Testis (tissue), 3 donors: ENCODE data around the gene LDLRAD4. TPM values are rescaled to one million over a fixed set of nuclear protein-coding genes. Genes with fewer than 3 reads are reported as not detected.

ENCODE experiments used
- DNase-seq: peaks from one replicate; pipeline ENCODE4 v3.0.0-alpha.2; 2019
- H3K27ac ChIP-seq, 2 donors: fragments of 200-600 bp; sonication (generic); one replicate each; pipeline ENCODE4 v1.5.1; 2019
- H3K27me3 ChIP-seq: fragments of 200-600 bp; sonication (generic); one replicate; pipeline ENCODE4 v1.5.1; 2019
- H3K36me3 ChIP-seq: fragments of 200-600 bp; sonication (generic); one replicate; pipeline ENCODE4 v1.5.1; 2017; ENCODE audit warnings: low read depth; ENCODE audit errors: missing control alignments
- H3K4me1 ChIP-seq: fragments of 200-600 bp; sonication (generic); one replicate; pipeline ENCODE4 v1.5.1; 2019
- H3K4me3 ChIP-seq, 2 donors: fragments of 200-600 bp; sonication (generic); one replicate each; pipeline ENCODE4 v1.5.1; 2017 to 2019
- H3K9me3 ChIP-seq: fragments of 200-600 bp; sonication (generic); one replicate; pipeline ENCODE4 v1.5.1; 2017
- CTCF ChIP-seq, 3 experiments: fragments of 450-650 bp in 2 of 3; fragments of 200-600 bp in 1 of 3; sonication (generic) in 1 of 3; IDR thresholded peaks; one replicate each; pipeline ENCODE4 v1.5.1; 2016 to 2019; ENCODE audit warnings: antibody characterized with exemption in 3 of 3, mild to moderate bottlenecking in 2 of 3, moderate library complexity in 1 of 3
- POLR2A ChIP-seq: fragments of 450-650 bp; IDR thresholded peaks from one replicate; pipeline ENCODE4 v1.6.1; 2017; ENCODE audit warnings: antibody characterized with exemption, mild to moderate bottlenecking, moderate library complexity
- WGBS, 2 donors: methylation state at CpG; one replicate each; pipeline ENCODE4 v1.1.5; 2018; 5-methylcytosine and 5-hydroxymethylcytosine counted together
- intact Hi-C: fragments of 100-400 bp; cut with DNase I; formaldehyde crosslinking; loops from one replicate; pipeline ENCODE4 v1.15.1; 2023; ENCODE audit warnings: low total_unique reads
- polyA plus RNA-seq: library from polyadenylated mRNA; stranded (reverse); fragments of 350-450 nt; fragmentation: Illumina TruSeq; extraction: RNeasy Lipid Tissue Mini Kit (QIAGEN cat#74804); gene quantifications from one replicate; pipeline ENCODE4 v1.2.3, GENCODE V29; 2014; ENCODE audit warnings: low read depth, low replicate concordance; ENCODE audit not compliant: insufficient read depth
- total RNA-seq, 2 donors: library from RNA; depleted of rRNA; stranded (reverse); fragments of >200 nt; gene quantifications; one replicate each; pipeline ENCODE4 v1.2.3, GENCODE V29; 2016

Gene LDLRAD4
- total and polyA plus RNA-seq, 3 donors from 2014 or later, result 22.0 to 42.2 (median 25.9) TPM

GRCh38 chr18:13580991-13581390 is 362.4 kb downstream of the LDLRAD4 start:
- 95 to 99% methylated on average over 4 of the region's 4 CpGs for whole genome bisulfite sequencing, 2 donors
- intact Hi-C loops, result no loop called here

GRCh38 chr18:13581496-13582177 is 363.1 kb downstream of the LDLRAD4 start:
- TF ChIP-seq CTCF (IDR thresholded peaks at IDR 0.05), result no peak
- TF ChIP-seq POLR2A, result no peak
- Histone ChIP-seq H3K9me3 (no peaks in the 10 kb centered on the region), H3K27ac (no peak overlapping the region), H3K4me3 (no peak overlapping the region), H3K36me3 (no peaks in the 10 kb centered on the region), H3K4me1 (no peaks in the 10 kb centered on the region), H3K27me3 (no peaks in the 10 kb centered on the region)
- WGBS, 2 donors, result 92 to 95% methylated on average over 5 of the region's 5 CpGs
- no peak for DNase-seq
- intact Hi-C loops, result no loop called here

More at GRCh38 chr18:13580991-13581390, 362.4 kb downstream of the LDLRAD4 start:
- Histone ChIP-seq H3K4me3 (no peak overlapping the region), H3K27me3 (no peaks in the 10 kb centered on the region), H3K27ac (no peak overlapping the region), H3K9me3 (no peaks in the 10 kb centered on the region), H3K4me1 (no peaks in the 10 kb centered on the region), H3K36me3 (no peaks in the 10 kb centered on the region)
- TF ChIP-seq CTCF (IDR thresholded peaks at IDR 0.05) (no peak), POLR2A (no peak)
- DNase-seq, result no peak

- Histone ChIP-seq H3K9me3 (no peaks in the 10 kb centered on the region), H3K4me1 (no peaks in the 10 kb centered on the region), H3K27me3 (no peaks in the 10 kb centered on the region), H3K36me3 (no peaks in the 10 kb centered on the region), H3K27ac (no peak overlapping the region), H3K4me3 (no peak overlapping the region)
- intact Hi-C loops, result no loop called here
- 85 to 93% methylated on average over 6 to 9 of the region's 9 CpGs for WGBS, 2 donors
- no peak for DNase-seq
- no peak for TF ChIP-seq CTCF (IDR thresholded peaks at IDR 0.05)
- TF ChIP-seq POLR2A, result no peak
These were observed 363.7 kb downstream of the LDLRAD4 start for GRCh38 chr18:13582178-13582670.

GRCh38 chr18:13583576-13584550 is 365.3 kb downstream of the LDLRAD4 start:
- H3K27ac ChIP-seq, result no peak overlapping the region
- intact Hi-C loops, result no loop called here
- TF ChIP-seq POLR2A (no peak), CTCF (IDR thresholded peaks at IDR 0.05) (no peak)

More at GRCh38 chr18:13583576-13584550, 365.3 kb downstream of the LDLRAD4 start:
- Histone ChIP-seq H3K9me3 (no peaks in the 10 kb centered on the region), H3K27me3 (no peaks in the 10 kb centered on the region), H3K4me1 (no peaks in the 10 kb centered on the region), H3K4me3 (no peak overlapping the region), H3K36me3 (no peaks in the 10 kb centered on the region)
- 93 to 94% methylated on average over 25 to 27 of the region's 27 CpGs for WGBS, 2 donors
- DNase-seq, result no peak
